ENCODE measurements around the gene ANKRD34C.

The ANKRD34C gene

DNA sequence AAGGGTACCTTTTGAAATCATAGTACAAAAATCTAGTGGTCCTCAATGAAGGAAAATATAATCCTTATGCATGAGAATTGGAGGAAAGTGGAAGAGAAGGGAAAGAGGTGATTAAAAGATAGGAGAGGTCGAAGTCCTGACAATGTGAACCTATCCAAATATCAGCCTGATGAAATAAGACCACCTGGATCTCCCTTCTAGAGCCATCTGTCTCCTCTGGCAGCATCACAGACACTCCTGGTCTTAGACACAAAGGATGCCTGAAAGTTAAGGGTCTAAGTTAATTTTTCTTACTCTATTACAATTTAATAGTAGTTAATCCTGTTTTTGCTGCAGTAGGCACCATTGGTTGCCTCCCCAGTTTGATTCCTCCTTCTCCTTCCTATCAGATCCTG, 17.3 kb downstream of the ANKRD34C start:
- Histone ChIP-seq H3K4me3 (no peak overlapping the region), H3K27ac (no peak overlapping the region), H3K9ac (ENCODE audit: insufficient read length) (no peak overlapping the region), H3K36me3 (ENCODE audit: insufficient read depth, low read length) (no peaks in the 10 kb centered on the region), H3K9me3 (ENCODE audit: low read depth, low read length) (no peaks in the 10 kb centered on the region)
- no peak for DNase-seq (ENCODE audit: low read depth, low spot score)
- TF ChIP-seq FOXP2 (optimal IDR thresholded peaks at IDR 0.05; ENCODE audit: control extremely low read depth, extremely low read length, insufficient read depth): no peak
- no peak for TF ChIP-seq EZH2 (IDR thresholded peaks at IDR 0.05)
- no peak for TF ChIP-seq POLR2AphosphoS5 (IDR thresholded peaks at IDR 0.05; ENCODE audit: borderline replicate concordance, low read depth, low read length)

GRCh38 chr15:79307251-79307650, 24.7 kb downstream of the ANKRD34C start:
- H3K4me3 ChIP-seq: no peak overlapping the region
- no peaks in the 10 kb centered on the region for H3K36me3 ChIP-seq (ENCODE audit: insufficient read depth, low read length)
- DNase-seq (ENCODE audit: low read depth, low spot score): no peak
- TF ChIP-seq FOXP2 (optimal IDR thresholded peaks at IDR 0.05; ENCODE audit: control extremely low read depth, extremely low read length, insufficient read depth) (no peak), EZH2 (IDR thresholded peaks at IDR 0.05) (no peak), POLR2AphosphoS5 (IDR thresholded peaks at IDR 0.05; ENCODE audit: borderline replicate concordance, low read depth, low read length) (no peak)
- no peak overlapping the region for H3K9ac ChIP-seq (ENCODE audit: insufficient read length)
- H3K27ac ChIP-seq: no peak overlapping the region
- no peaks in the 10 kb centered on the region for H3K9me3 ChIP-seq (ENCODE audit: low read depth, low read length)

DNA sequence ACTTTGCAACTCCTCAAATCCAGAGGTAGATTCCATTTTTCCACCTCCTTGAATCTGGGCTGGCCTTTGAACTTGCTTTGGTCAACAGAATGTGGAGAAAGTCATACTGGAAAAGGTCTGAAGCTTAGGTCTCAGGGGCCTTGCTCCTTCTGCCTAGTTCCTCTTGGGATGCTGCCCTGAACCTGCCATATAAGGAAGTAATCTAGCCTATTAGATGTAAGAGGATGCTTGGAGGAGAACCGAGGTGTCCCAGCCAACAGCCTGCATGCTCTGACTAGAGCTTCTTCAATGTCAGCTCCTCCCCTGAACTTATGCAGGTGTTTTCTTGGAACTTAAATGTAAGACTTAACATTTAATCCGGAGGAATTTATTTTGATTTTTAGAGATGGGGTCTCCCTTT, 26.4 kb downstream of the ANKRD34C start:
- Histone ChIP-seq H3K4me3 (no peak overlapping the region), H3K9me3 (ENCODE audit: low read depth, low read length) (no peaks in the 10 kb centered on the region), H3K36me3 (ENCODE audit: insufficient read depth, low read length) (peaks cover 10% of the 10 kb centered on the region), H3K9ac (ENCODE audit: insufficient read length) (no peak overlapping the region), H3K27ac (no peak overlapping the region)
- TF ChIP-seq POLR2AphosphoS5 (IDR thresholded peaks at IDR 0.05; ENCODE audit: borderline replicate concordance, low read depth, low read length) (no peak), EZH2 (IDR thresholded peaks at IDR 0.05) (no peak), FOXP2 (optimal IDR thresholded peaks at IDR 0.05; ENCODE audit: control extremely low read depth, extremely low read length, insufficient read depth) (no peak)
- DNase-seq (ENCODE audit: low read depth, low spot score): no peak

GRCh38 chr15:79310612-79310984, 28.1 kb downstream of the ANKRD34C start:
- Histone ChIP-seq H3K9ac (ENCODE audit: insufficient read length) (no peak overlapping the region), H3K27ac (no peak overlapping the region), H3K4me3 (peak overlapping the region; percentile 97), H3K36me3 (ENCODE audit: insufficient read depth, low read length) (peaks cover 27% of the 10 kb centered on the region), H3K9me3 (ENCODE audit: low read depth, low read length) (no peaks in the 10 kb centered on the region)
- DNase-seq (ENCODE audit: low read depth, low spot score): no peak
- no peak for TF ChIP-seq FOXP2 (optimal IDR thresholded peaks at IDR 0.05; ENCODE audit: control extremely low read depth, extremely low read length, insufficient read depth)

GRCh38 chr15:79310985-79311900, 28.7 kb downstream of the ANKRD34C start, which contains the start of gene TMED3:
TSS of gene TMED3 (plus strand) at chr15:79311112. CDS start at chr15:79311250, 138 bp downstream.
- Histone ChIP-seq H3K9ac (ENCODE audit: insufficient read length) (peak within 1 kb of the TSS; percentile 93), H3K36me3 (ENCODE audit: insufficient read depth, low read length) (peaks cover 34% of the 10 kb centered on the region), H3K9me3 (ENCODE audit: low read depth, low read length) (no peaks in the 10 kb centered on the region), H3K27ac (no peak within 1 kb of the TSS), H3K4me3 (peak within 1 kb of the TSS; percentile 97)
- peak; percentile 24 for DNase-seq (ENCODE audit: low read depth, low spot score)
- TF ChIP-seq POLR2AphosphoS5 (IDR thresholded peaks at IDR 0.05; ENCODE audit: borderline replicate concordance, low read depth, low read length) (peak; percentile 78; the same call in 1 of the 2 replicates), EZH2 (IDR thresholded peaks at IDR 0.05) (no peak), FOXP2 (optimal IDR thresholded peaks at IDR 0.05; ENCODE audit: control extremely low read depth, extremely low read length, insufficient read depth) (peak; percentile 37)

- peak overlapping the region; percentile 97 for H3K4me3 ChIP-seq
- H3K36me3 ChIP-seq (ENCODE audit: insufficient read depth, low read length): peaks cover 38% of the 10 kb centered on the region
- no peak for TF ChIP-seq POLR2AphosphoS5 (IDR thresholded peaks at IDR 0.05; ENCODE audit: borderline replicate concordance, low read depth, low read length)
- TF ChIP-seq EZH2 (IDR thresholded peaks at IDR 0.05): no peak
- TF ChIP-seq FOXP2 (optimal IDR thresholded peaks at IDR 0.05; ENCODE audit: control extremely low read depth, extremely low read length, insufficient read depth): no peak
- no peaks in the 10 kb centered on the region for H3K9me3 ChIP-seq (ENCODE audit: low read depth, low read length)
- H3K27ac ChIP-seq: no peak overlapping the region
- DNase-seq (ENCODE audit: low read depth, low spot score): no peak
- peak overlapping the region; percentile 93 for H3K9ac ChIP-seq (ENCODE audit: insufficient read length)
Measured at GRCh38 chr15:79311901-79312553, 29.5 kb downstream of the ANKRD34C start.

DNA sequence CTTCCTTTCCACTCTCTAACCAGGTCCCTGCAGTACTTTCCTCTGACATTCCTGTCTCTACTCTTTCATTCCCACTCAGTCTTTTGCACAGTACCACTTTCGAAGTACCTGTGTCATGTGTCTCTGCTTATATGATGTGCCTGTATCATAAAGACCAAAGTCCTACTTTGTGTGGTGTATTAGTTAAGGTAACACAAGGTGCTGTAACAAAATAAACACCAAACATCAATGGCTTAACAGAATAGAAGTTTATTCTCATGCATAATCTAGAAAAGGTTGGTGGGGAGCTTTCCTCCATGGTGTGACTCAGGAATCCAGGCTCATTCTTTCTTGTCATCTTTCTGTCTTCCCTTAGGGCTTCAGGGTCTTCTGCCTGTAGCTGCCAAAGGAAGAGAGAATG, 31.7 kb downstream of the ANKRD34C start:
- H3K36me3 ChIP-seq (ENCODE audit: insufficient read depth, low read length): peaks cover 57% of the 10 kb centered on the region
- H3K9ac ChIP-seq (ENCODE audit: insufficient read length): no peak overlapping the region
- TF ChIP-seq POLR2AphosphoS5 (IDR thresholded peaks at IDR 0.05; ENCODE audit: borderline replicate concordance, low read depth, low read length) (no peak), EZH2 (IDR thresholded peaks at IDR 0.05) (no peak), FOXP2 (optimal IDR thresholded peaks at IDR 0.05; ENCODE audit: control extremely low read depth, extremely low read length, insufficient read depth) (no peak)
- no peak overlapping the region for H3K27ac ChIP-seq
- no peak for DNase-seq (ENCODE audit: low read depth, low spot score)
- no peaks in the 10 kb centered on the region for H3K9me3 ChIP-seq (ENCODE audit: low read depth, low read length)
- H3K4me3 ChIP-seq: no peak overlapping the region

DNA sequence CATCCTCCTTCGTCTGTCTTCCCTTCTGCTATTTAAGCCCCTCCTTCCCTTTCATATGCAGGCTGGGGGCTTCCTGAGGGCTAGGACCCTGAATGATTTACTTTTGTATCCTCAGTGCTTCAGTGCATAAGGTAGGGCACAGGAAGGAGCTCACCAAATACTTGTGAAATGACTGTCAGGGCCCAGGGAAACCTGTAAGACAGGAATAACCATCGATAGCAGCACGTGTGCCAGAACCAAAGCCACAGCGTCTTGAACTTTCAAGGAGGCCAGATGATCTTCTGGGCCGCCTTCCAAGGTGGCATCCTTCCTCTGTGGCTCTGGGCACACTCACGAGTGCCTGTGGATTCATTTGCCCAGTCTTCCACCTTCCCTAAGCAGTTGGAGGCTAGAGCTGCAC, 32.3 kb downstream of the ANKRD34C start:
- no peak overlapping the region for H3K4me3 ChIP-seq
- H3K9ac ChIP-seq (ENCODE audit: insufficient read length): no peak overlapping the region
- no peak overlapping the region for H3K27ac ChIP-seq
- peaks cover 57% of the 10 kb centered on the region for H3K36me3 ChIP-seq (ENCODE audit: insufficient read depth, low read length)
- no peaks in the 10 kb centered on the region for H3K9me3 ChIP-seq (ENCODE audit: low read depth, low read length)
- DNase-seq (ENCODE audit: low read depth, low spot score): no peak
- no peak for TF ChIP-seq FOXP2 (optimal IDR thresholded peaks at IDR 0.05; ENCODE audit: control extremely low read depth, extremely low read length, insufficient read depth)
- no peak for TF ChIP-seq POLR2AphosphoS5 (IDR thresholded peaks at IDR 0.05; ENCODE audit: borderline replicate concordance, low read depth, low read length)
- no peak for TF ChIP-seq EZH2 (IDR thresholded peaks at IDR 0.05)
